ENCODE measurements around the gene SH3TC1. TPM values are rescaled to one million over a fixed set of nuclear protein-coding genes. Genes with fewer than 3 reads are reported as not detected.
A peak's percentile ranks its signal among the peaks of the same experiment; 100 is the strongest.

Gene SH3TC1
- polyA plus RNA-seq (ENCODE audit: insufficient read length in 4 of 4): 10 to 100 TPM; 21.8 to 36.5 (median 24.7) TPM

GRCh38 chr4:8198906-8199593 lies at the start of gene SH3TC1:
SH3TC1 (plus strand) TSS chr4:8199290; CDS start chr4:8205195, 5,905 bp downstream.
- peak; percentile 79 to 87 (median 82) for DNase-seq (ENCODE audit: low read depth in 4 of 4, low spot score in 3 of 4)

DNA sequence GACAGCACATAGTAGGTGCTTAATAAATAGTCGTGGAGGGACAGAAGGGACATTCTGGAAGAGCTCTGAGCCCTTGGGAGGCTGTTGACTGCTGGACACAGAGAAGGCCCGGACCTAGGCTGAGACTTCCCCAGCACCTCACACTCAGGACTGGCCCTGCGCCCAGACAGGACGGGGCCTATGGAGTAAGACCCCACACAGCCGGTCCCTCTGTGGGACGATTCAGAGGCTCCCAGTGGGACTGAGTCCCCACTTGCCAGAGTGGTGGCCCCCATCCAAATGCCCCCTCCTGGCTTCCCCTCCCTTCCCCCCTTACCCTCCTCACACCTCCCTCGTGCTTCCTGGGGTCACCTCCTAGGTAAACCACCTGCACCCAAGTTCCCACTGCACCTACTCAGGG lies 49.4 kb upstream of the SH3TC1 start:
- no peak for DNase-seq (ENCODE audit: low read depth in 4 of 4, low spot score in 3 of 4)

- DNase-seq (ENCODE audit: low read depth in 4 of 4, low spot score in 3 of 4): no peak
Observed at GRCh38 chr4:8150152-8151090, 48.7 kb upstream of the SH3TC1 start.

- DNase-seq (ENCODE audit: low read depth in 4 of 4, low spot score in 3 of 4): no peak
Observed at GRCh38 chr4:8151165-8151650, 47.9 kb upstream of the SH3TC1 start.

- no peak for DNase-seq (ENCODE audit: low read depth in 4 of 4, low spot score in 3 of 4)
Observed at GRCh38 chr4:8152090-8152864, 46.8 kb upstream of the SH3TC1 start.

DNA sequence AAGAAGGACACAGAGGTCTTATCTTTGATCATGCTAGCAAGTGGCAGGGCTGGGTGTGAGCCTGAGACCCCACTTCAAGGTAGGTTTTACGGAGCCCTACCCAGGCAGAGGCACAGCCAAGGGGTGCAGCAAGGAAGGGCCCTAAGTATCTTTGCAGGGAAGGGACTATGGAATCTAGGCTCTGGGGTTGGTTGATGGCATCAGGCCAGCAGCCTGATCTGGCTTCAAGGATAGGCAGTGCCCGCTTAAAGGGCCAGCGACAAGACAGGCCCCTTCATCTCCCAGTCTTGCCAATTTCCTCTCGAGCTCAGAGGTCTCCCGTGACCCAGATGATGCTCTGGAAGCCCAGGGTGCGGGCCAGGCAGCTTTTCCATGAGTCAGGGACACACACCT lies 46.2 kb upstream of the SH3TC1 start:
- no peak for DNase-seq (ENCODE audit: low read depth in 4 of 4, low spot score in 3 of 4)

DNA sequence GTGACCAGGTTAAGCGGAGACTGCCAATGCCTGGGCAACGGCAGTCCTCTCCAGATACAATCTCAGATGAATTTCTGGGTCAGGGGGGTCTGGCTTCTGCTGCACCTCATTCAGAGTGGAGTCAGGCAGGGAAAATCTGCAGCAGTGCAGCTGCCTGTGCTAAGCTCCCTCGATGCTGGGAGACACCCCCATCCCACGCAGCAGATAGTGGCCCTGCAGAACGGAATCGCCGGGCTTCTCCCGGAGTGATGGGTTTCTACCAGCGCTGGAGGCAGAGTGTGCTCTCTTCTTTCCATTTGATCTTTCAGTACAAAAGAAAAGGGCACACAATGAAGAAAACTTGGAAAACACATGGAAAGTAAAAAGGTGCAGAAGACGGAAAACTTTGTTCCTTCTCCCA lies 45.6 kb upstream of the SH3TC1 start:
- DNase-seq (ENCODE audit: low read depth in 4 of 4, low spot score in 3 of 4): no peak

- no peak for DNase-seq (ENCODE audit: low read depth in 4 of 4, low spot score in 3 of 4)
Observed at GRCh38 chr4:8155048-8155447, 44.0 kb upstream of the SH3TC1 start.

- no peak for DNase-seq (ENCODE audit: low read depth in 4 of 4, low spot score in 3 of 4)
Observed at GRCh38 chr4:8155660-8156421, 43.2 kb upstream of the SH3TC1 start.

DNA sequence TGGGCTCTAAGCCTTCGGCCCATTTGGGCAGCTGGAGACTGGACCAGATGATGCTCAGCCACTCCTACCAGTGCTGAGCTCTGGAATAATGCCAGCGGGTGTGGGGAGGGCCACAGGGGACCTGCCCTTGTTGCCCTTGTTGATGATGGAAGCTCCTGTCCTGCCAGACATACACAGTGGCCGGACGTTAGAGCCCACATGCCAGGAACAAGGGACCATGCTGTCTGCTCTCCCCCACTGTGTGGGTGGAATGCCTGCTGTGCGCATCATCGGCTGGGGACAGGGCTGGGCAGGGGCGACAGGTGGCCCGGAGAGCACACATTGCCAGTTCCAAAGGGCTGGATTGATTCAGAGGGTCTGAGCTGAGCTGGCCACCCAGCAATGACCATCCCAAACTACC lies 42.5 kb upstream of the SH3TC1 start:
- no peak for DNase-seq (ENCODE audit: low read depth in 4 of 4, low spot score in 3 of 4)

DNA sequence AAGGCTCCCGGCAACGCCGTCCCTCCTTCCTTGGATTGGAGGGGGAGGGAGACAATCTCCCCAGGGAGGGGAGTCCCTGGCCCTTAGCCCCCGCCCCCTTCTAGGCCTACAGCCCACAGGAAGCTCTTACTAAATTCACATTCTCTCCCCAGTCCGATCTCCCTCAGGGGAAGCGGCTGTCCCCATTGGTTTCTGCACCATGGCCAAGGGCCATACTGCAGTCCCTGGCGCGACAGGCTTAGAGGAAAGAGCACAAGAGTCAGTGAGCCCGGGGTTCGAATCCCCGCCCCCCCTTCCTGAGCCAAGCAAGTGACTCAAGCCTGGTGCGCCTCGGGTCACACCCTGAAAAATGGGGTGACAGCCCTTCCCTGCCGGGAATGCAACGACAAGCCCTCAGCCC lies 41.6 kb upstream of the SH3TC1 start:
- no peak for DNase-seq (ENCODE audit: low read depth in 4 of 4, low spot score in 3 of 4)

DNA sequence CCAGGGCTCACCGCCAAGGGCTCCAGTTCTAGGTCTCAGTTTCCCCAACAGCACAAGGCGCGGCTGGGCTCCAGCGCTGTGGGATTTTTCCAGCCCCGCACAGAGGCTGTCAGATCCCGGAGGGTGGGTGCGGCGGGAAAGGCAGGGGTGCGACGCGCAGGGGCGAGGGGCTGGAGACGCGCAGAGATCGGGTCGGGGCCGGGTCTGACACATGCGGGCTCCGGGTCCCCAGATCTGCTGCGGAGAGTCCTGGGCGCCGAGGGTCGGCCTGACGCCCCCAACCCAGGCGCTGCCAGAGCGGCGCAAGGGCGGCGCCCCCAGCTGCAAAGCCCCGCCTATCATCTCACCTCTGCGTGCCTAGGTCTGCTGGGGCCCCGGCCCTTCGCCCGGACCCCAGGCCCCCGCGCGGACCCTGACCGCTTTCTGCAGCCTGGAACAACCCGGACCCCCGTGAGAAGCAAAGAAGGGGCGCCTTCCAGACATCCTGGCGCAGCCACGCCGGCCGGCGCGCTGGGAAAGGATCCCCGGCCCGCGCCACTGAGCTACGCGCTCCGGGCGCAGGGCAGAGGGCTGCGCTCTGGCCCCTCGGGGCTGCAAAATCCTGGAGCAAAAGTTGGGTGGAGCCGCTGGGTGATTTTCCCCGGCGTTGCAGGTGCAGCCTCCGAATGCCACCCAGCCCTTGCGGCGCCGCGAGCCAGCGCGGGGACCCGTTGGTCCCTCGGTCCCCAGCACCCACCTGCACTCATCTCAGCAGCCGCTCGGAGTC lies 41.0 kb upstream of the SH3TC1 start:
- DNase-seq (ENCODE audit: low read depth in 4 of 4, low spot score in 3 of 4): no peak

DNA sequence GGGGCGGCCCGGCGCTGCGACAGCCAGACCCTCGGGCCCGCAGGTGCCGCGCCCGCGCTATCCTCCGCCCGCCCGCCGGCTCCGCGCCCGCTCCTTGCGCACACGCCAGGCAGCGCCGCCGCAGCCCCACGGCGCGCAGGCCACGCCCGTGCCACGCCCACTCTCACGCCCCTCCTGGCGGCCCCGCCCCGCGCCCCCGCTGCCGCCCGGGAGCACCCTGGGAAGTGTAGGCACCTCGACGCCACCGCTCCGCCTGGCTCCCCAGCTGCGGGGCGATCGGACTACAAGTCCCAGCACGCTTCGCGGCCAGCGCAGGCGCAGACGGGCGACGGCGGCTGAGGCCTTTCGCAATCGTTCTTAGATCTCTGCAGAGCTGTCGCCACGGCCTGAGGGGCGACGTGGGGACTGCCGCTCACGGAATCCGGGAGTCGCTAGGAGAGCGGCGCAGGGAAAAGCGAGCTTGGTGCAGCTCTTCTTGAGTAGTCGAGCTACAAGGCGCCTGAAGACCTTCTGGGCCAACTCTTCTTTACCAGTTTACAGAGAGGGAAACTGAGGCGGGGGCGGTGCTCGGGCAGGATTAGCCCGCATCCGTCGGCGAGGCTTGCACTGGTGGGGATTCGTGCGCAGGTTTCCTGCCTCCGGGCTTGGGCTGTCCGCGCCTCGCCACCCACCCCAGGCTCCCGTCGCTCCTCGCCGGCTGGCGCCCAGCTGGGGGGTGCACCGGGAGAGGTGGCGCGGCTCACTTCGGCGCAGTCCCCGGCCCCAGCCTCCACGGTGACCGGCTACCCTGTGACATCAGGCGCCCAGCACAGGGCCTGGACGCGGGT lies 40.2 kb upstream of the SH3TC1 start, which contains the start of gene ABLIM2:
ABLIM2 (minus strand) TSS at position 104 of the 827 bp plus-strand sequence. CDS start 124 bp downstream, outside the sequence.
- DNase-seq (ENCODE audit: low read depth in 4 of 4, low spot score in 3 of 4): peak; percentile 93 to 95 (median 94)

DNA sequence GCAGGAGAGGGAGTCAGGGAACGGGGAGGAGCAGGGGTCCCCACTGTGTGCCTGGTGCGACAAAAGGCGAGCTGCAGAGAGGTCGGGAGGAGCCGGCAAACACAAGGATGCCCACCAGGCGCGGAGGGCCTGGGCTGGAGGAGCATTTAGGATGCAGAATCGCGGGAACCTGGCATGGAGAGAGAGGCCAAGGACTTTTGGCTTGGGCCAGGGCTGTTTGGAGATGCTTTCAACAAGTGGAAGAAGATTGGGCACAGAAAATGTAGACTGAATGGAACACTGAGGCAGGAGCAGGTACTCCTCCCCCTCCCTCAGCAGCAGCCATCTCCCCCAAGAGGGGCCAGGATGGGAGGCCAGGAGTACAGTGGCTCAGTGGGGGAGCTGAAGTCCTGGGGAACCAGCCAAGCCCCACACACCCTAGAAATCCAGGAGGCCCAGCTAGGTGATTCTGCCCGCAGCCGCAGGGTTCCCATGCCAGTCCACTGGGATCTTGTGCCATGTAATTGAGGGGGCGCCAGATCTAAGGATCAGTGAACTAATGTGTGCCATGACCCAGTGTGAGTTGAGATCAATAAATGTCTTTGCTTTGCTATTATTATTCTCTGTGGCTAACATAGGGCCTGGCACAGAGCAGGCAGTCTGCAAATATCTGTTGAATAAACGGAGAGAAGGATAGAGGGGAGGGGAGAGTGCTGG lies 39.4 kb upstream of the SH3TC1 start:
- no peak for DNase-seq (ENCODE audit: low read depth in 4 of 4, low spot score in 3 of 4)

- no peak for DNase-seq (ENCODE audit: low read depth in 4 of 4, low spot score in 3 of 4)
Observed at GRCh38 chr4:8160233-8160560, 38.9 kb upstream of the SH3TC1 start.

GRCh38 chr4:8160572-8160971 lies 38.5 kb upstream of the SH3TC1 start:
- no peak for DNase-seq (ENCODE audit: low read depth in 4 of 4, low spot score in 3 of 4)

GRCh38 chr4:8162625-8163024 lies 36.5 kb upstream of the SH3TC1 start:
- no peak for DNase-seq (ENCODE audit: low read depth in 4 of 4, low spot score in 3 of 4)

GRCh38 chr4:8163026-8163425 lies 36.1 kb upstream of the SH3TC1 start:
- no peak for DNase-seq (ENCODE audit: low read depth in 4 of 4, low spot score in 3 of 4)
